Activated CD8-positive, alpha-beta memory T cell treated with anti-CD3 and anti-CD28 coated beads for 1 hour (primary cell): ENCODE measurements around the gene CEL.
"Not testable (repeated sequence)": the region's sequence is repeated elsewhere in the genome, so short reads cannot be mapped to it uniquely, and the experiment has no call there.

ENCODE experiments used
- DNase-seq, 2 donors: peaks; one replicate each; pipeline ENCODE4 v3.0.0-alpha.2; 2020; ENCODE audit warnings: low read depth in 1 of 2; ENCODE audit errors: extremely low read depth in 1 of 2

The CEL gene

DNA sequence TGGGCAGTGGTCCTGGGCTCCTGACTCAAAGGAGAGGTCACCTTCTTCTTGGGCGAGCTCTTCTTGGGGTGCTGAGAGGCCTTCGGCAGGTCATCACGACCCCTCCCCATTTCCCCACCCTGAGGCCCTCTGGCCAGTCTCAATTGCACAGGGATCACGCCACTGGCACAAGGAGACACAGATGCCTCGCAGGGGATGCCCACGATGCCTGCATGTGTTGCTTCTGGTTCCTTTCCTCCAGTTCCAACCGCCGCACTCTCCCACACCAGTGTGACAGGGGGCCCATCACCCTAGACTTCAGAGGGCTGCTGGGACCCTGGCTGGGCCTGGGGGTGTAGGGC, 1.3 kb downstream of the CEL start:
- no peak for DNase-seq

- DNase-seq: no peak
These were observed 1.9 kb downstream of the CEL start for GRCh38 chr9:133063500-133064231.

- no peak for DNase-seq
These were observed 2.7 kb downstream of the CEL start for GRCh38 chr9:133064241-133065069.

- DNase-seq: no peak
These were observed 3.2 kb downstream of the CEL start for GRCh38 chr9:133065070-133065388.

DNA sequence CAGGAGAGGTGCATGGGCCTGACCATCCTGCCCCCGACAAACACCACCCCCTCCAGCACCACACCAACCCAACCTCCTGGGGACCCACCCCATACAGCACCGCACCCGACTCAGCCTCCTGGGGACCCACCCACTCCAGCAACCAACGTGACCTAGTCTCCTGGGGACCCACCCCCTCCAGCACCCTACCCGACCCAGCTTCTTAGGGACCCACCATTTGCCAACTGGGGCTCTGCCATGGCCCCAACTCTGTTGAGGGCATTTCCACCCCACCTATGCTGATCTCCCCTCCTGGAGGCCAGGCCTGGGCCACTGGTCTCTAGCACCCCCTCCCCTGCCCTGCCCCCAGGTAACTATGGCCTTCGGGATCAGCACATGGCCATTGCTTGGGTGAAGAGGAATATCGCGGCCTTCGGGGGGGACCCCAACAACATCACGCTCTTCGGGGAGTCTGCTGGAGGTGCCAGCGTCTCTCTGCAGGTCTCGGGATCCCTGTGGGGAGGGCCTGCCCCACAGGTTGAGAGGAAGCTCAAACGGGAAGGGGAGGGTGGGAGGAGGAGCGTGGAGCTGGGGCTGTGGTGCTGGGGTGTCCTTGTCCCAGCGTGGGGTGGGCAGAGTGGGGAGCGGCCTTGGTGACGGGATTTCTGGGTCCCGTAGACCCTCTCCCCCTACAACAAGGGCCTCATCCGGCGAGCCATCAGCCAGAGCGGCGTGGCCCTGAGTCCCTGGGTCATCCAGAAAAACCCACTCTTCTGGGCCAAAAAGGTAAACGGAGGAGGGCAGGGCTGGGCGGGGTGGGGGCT, 4.6 kb downstream of the CEL start:
- DNase-seq: no peak

GRCh38 chr9:133067006-133067405, 5.2 kb downstream of the CEL start:
- no peak for DNase-seq

- no peak for DNase-seq
These were observed 6.0 kb downstream of the CEL start for GRCh38 chr9:133067813-133068212.

DNA sequence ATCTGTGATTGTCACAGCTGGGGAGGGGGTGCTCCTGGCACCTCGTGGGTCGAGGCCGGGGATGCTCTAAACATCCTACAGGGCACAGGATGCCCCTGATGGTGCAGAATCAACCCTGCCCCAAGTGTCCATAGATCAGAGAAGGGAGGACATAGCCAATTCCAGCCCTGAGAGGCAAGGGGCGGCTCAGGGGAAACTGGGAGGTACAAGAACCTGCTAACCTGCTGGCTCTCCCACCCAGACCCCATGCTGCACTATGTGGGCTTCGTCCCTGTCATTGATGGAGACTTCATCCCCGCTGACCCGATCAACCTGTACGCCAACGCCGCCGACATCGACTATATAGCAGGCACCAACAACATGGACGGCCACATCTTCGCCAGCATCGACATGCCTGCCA, 6.7 kb downstream of the CEL start:
- not testable (repeated sequence) for DNase-seq

- not testable (repeated sequence) for DNase-seq
These were observed 8.8 kb downstream of the CEL start for GRCh38 chr9:133070500-133070961.

GRCh38 chr9:133070985-133071384, 9.2 kb downstream of the CEL start:
- DNase-seq: not testable (repeated sequence)

- no peak for DNase-seq
These were observed 9.8 kb downstream of the CEL start for GRCh38 chr9:133071484-133072150.

GRCh38 chr9:133072210-133072609, 10.4 kb downstream of the CEL start:
- DNase-seq: not testable (repeated sequence)

DNA sequence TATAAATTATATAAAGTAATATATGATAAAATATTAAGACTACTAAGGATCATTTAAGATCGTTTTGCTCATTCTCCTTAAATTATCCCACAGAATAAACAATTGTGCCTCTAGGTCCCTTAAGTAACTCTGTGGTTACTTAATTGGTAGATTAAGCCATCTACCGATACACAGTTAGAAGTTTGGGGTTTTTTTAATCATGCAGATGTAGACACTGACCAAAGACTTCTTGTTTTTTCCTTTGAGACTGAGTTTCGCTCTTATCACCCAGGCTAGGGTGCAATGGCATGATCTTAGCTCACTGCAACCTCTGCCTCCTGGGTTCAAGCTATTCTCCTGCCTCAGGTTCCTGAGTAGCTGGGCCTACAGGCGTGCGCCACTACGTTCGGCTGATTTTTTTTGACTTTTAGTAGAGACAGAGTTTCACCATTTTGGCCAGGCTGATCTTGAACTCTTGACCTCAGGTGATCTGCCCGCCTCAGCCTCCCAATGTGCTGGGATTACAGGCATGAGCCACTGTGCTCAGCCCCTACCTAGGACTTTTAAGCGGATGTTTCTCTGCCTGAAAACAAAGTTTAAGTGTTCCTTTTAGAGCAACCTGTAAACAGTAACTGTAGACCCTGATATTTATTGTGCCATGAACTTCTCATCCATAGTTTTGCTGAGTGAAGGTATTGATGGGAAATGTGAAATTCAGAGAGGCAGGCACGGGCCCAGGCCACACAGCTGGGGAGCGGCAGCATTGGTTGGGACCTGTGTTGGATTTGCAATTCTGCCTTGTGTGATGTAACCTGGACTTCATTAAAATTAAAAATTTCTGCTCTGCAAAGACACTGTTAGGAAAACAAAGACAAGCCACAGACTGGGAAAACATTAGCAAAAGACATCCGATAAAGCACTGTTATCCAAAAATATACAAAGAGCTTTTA, 11.6 kb downstream of the CEL start:
- no peak for DNase-seq

DNA sequence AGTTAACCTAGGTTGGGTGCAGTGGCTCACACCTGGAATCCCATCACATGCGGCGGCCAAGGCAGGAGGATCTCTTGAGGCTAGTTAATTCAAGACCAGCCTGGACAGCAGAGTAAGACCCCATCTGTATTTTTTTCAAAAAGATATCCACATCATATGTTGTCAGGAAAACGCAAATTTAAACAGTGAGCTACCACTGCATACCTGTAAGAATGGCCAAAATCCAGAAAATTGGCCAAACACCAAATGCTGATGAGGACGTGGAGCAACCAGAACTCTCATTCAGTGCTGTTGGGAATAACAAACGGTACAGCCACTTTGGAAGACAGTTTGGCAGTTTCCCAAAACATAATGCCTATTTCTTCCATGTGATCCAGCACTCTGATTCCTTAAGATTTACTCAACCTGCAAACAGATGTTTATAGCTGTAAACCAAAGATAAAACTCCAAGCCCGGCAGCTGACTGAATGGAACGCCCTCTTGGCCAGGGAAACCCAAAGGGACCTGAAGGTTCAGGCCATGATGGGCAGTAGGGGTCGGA, 12.4 kb downstream of the CEL start:
- no peak for DNase-seq

GRCh38 chr9:133075925-133076630, 14.3 kb downstream of the CEL start:
- no peak for DNase-seq

DNA sequence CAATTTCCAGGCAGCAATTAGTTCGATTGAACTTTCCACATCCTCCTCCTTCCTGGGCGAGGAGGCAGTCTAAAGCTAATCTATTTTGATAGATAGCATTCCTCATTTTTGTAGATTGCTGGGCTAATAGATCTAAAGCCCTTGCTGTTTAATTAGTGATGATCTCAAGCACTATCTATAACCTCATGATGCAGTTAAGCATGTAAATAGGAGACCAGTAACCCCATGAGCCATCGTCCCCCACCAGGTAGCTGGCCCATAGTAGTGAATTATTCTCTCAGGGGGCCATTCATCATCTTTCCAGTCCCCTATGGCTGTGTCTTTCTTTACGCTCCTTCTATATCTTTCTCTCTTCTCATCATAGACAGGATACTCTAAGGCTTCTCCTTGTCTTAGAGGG, 14.9 kb downstream of the CEL start:
- DNase-seq: no peak

DNA sequence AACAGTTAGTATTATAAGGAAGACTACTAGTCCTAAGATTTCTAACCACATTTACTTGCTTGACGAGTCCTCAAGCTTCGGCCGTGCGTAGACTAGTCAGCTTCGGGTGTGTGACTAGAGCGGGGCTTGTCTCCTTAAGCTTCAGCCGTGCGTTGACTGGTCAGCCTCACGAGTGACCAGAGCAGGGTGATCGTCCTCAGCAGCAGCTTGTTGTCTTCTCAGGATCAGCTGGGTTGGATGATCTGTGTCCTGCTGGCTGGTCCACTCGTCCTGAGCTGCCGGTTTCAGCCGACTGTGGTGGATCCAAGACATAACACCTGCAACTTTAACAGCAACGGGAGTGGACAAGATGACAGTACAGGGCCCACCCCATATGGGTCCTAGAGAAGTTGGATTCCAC, 16.7 kb downstream of the CEL start:
- DNase-seq: no peak

DNA sequence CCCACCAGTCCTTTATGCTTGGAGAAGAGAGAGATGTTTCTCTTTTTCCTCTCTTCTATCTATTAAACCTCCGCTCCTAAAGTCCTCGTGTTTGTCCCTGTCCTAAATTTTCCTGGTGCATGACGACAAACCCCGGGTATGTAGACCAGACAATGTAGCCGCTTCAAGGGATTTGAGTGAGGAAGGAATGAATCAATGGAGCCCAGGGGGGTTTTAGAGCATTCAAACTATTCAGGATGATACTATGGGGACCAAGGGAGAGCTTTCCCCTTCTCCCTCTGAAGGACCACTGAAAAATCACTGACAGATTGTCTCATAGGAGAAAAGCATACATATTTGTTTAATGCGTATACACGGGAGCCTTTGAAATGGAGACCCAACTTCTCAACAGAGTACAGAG, 18.4 kb downstream of the CEL start:
- DNase-seq: no peak
